Activated CD8-positive, alpha-beta memory T cell treated with anti-CD3 and anti-CD28 coated beads for 24 hours (primary cell): ENCODE measurements around the gene TPD52L1.

Source experiments
- DNase-seq: peaks from one replicate; pipeline ENCODE4 v3.0.0-alpha.2; 2020

The TPD52L1 gene

DNA sequence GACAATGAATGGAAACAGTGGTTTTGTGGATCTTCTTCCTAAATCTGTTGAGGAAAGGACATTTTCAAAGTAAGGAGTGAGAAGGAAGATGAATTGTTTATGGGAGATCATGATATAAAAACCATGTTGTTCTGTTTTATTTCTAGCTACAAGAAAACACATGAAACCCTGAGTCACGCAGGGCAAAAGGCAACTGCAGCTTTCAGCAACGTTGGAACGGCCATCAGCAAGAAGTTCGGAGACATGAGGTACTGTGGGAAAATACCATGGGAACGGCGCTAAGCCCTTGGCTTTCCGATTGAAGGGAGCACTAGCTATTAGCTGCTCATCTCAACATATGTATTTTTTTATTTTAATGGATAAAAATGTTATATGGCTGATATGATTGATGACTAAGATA lies 94.6 kb downstream of the TPD52L1 start:
- DNase-seq: no peak

DNA sequence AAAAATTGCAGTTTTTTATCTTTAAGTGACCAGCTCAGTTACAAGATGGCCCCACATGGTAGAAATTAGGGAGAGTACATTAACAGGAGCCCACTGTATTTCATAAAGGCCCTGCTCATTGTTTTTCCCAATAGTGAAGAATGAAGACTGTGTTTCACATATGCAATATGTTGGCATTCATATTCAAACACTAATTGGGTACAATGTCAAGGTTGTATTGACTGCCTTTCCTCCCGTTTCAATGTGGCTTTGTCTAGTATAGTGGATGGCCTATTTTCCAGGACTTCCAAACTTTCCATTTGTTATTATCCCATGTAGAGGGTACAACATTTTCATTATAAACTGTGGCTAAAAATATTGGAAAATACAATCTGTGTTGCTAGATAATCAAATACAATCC lies 96.9 kb downstream of the TPD52L1 start:
- DNase-seq: no peak

DNA sequence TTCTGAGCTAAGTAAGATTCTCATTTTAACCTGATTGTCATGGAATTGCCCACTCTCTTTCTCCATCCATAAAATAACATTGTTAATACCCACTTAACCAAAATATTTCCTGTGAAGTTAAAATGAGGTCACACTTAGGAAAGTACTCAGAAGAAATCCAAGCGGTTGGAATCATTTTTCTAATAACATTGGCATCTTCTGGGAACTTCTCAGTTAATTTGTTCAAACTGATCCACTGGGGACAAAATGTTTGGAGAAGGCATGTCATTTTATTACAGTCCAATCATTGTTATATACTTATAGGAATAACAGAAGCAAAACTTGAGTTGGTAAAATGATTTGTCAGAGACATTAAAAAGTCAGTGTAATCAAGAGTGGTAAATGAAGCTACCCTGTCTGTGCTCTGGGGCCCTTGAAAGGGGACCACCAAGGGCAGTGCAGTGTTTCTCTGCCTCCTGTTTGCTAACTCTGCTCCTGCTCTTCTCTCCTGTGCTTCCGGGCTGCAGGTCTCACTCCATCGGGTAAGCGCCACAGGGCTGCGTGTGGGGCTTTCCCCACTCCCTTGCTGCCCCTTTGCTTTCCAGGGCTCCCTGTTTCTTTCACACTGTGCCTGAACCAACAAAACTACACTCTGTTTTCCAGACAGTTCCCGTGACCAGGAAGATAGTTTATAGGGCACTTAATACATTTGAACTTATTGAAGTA lies 98.1 kb downstream of the TPD52L1 start:
- no peak for DNase-seq

DNA sequence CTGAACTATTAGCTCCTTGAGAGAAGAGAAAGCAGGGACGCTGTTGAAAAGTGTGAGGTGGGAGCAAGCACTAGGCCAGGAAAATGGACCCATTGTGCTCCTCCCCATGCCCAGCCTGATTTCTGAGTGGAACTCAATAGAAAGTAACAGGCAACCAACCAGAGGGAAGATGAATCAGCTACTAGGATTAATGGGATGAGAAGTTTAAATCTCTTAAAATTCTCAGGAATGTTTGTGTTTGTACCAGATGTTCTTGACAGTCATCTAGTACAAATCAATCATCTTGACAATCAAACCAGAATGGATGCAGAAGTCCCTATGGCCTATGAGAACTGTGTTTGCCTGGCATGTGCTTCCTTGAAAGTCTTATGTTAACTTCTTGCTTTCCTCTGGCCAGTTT lies 99.3 kb downstream of the TPD52L1 start:
- no peak for DNase-seq

DNA sequence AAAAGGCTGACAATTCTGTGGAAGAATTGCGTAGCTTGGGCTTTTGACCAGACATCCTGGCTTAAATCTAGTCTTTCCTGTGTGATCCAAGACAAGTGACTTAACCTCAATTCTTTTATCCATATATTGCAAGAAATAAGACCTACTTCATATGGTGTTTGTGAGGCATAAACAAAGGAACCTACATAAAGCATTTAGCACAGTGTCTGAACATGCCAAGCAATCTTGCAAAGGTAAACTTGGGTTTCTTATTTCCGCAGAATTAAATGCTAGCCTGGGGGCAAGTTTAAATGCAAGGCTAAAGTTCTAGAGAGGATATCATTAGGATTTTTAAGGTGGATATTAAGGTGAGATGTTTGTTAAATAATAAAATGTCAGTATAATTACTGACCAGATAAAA lies 100.3 kb downstream of the TPD52L1 start:
- DNase-seq: no peak

DNA sequence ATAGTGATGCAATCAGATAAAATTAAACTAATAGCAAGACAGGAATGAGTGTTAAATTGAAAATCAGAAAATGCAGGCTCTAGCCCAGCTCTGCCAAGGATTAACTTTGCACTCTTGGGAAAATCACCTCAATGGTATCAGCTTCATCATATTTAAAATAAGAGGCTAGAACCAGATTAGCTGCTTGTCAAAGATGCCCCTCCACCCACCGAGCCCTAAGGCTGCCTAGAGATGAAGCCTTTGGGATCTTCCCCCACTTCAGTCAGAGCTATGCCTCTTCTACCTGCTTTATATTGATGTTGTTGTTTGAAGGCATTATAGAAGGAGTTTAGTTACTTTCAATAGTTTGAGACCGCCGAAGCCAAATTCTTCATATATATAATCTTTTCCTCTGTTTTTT lies 100.7 kb downstream of the TPD52L1 start:
- DNase-seq: no peak

DNA sequence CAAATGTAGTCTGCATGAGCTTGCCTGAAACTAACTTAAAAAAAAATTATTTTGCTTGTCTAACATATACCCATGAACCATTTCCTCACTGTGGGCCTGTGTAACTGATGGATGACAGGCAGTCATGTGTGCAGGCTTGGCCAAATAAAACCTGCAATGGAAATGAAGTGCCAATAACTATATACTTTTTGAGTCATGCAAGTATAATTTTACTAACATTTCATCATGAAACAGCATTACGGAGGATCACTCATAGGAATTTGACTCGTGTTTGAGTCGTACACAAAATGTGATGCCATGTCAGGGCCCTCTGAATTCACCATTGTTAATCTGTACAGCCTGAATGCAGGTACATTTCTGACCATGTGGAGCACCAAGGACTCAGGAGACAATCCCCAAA lies 101.6 kb downstream of the TPD52L1 start:
- no peak for DNase-seq

DNA sequence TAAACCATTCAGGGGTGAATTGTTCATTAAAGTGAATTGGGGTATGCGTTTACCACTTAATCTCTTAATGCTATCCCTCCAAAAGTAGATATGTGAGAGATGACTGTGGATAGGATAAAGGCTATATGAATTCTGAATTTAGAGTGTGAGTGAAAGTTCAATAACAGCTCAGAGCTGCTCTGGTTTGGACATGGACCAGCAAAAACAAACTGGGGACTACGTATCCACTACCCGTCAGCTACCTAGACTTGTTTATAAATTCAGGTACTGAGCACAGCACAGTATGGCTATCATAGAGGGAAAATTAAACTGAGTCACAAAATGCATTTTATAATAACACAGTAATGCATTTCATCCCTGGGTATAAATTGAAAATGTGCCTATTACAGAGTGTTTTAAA lies 103.8 kb downstream of the TPD52L1 start:
- no peak for DNase-seq

DNA sequence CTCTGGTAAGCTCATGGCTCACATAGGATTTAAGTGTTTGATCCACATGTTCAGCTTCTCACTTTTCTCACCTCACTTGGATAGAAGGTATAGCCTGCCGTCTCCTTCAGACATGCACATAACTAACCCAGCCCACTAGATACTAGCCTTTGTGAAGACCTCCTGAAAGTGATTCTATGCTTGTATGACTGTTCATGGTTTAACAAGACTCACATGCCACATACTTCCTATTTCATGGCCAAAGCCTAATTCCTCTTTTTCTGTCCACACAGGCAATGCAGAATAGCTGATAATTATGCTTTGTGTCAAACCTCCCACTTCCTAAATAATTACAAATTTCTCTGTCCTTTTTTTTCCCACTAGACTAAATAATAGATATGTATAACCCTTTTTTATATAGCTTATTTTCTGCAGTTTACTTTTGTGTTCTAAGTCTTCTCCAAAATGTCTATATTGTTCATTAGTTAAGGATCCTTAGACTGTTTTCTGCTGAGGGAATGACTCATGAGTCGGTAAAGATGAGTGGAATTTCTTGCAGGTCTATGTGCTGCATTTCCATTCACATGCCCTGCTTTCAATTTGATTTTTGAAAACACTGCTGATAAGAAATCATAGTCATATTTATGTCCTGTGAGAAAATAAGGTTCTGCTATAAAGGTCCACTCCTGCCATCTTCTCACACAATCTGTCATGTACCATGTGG lies 105.2 kb downstream of the TPD52L1 start:
- DNase-seq: no peak

DNA sequence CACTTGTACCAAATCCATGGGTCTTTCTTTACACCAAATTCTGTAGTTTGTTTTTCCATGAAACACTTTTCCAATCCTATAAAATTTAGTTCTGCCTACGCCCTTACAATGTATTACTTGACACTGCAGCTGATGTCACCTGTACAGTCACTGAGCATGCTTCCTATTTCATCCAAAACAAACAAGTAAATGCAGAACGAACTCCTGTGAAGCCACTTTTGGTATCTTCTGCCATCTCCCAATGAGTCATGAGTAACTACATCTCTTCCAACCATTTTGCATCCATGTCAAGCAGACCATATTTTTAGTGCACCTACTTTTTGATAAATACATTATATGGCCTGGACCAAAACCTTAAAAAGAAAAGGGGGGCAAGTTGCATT lies 105.8 kb downstream of the TPD52L1 start:
- DNase-seq: no peak

DNA sequence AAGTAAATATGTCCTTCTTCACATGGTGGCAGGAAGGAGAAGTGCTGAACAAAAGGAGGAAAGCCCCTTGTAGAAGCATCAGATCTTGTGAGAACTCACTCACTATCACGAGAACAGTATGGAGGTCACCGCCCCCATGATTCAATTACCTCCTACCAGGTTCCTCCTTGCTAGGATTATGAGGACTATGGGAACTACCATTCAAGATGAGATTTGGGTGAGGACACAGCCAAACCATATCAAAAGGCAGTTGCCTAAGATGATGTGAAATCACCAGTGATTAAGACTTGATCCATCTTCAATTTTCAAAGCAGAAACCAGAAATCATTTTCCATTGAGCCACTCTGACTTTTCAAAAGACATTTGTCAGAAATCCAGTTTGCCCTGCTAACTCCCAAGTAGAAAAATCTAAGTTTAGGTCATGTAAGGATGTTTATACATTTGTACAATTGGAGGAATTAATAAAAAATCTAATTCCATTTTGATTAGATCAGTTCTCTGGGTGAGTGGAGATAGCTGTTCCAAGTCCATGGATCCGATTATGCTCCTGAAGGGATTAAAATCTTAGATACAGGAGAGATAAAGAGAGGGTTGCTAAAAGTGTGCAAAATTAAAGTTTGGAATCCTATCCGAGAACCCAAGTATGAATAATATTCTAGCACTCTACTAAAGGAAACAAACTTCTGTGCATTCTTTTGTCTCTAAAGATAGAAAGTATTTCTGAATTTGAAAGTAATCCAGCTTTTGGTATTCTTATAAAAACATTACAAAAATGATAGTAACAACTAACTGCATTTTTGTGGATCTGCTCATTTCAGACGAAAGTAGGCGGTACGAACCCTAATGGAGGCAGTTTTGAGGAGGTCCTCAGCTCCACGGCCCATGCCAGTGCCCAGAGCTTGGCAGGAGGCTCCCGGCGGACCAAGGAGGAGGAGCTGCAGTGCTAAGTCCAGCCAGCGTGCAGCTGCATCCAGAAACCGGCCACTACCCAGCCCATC lies 108.7 kb downstream of the TPD52L1 start:
- no peak for DNase-seq

DNA sequence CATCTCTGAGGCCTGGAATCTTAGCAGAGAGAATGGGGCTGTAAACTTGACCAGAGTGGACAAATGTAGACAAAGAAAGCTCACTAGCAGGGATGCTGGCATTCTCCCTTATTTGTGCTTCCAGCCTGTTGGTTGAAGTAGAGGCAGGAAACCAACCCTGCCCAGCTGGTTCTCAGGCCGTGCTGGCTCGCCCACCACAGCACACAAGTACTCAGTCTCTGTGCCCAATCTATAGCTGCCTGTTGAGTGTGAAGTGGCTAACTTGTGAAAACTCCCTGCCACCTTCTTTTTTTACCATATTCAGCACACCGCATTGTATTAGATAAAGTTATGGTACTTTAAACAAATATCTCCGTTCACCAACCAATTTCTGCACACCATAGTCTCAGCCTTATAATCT lies 110.9 kb downstream of the TPD52L1 start:
- DNase-seq: no peak

DNA sequence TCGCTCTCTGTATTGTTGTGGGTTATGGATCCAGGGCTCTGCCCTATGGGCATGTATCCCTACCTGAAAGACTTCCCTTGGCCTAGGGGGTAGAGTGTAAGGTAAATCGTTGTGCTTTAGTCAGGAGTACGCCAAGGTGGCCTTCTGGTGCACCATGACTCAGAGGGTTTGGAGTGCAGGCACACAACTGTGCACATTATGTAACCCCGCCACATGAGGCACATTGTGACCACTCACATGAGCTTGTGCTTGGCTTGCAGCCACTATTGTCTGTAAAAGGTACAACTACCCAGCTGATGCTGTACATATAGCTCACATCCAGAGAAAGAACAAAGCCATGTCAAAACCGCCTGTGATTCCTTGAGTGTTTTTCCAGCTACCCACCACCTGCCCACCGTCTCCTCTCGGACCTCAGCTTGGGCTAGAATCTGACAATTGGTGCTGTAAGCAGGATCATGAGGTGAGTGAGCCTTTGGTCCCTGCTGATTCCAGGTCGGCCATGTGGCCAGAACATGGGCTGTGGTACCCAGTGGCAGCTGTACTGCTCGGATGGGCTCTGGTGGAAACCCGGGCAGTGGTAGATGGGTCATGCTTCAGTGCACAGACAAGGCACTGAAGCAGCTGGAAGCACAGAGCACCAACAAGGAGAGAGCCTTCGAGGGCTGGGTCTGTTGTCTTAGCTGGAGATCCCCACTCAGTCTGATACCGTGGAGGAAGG lies 114.4 kb downstream of the TPD52L1 start:
- DNase-seq: no peak

DNA sequence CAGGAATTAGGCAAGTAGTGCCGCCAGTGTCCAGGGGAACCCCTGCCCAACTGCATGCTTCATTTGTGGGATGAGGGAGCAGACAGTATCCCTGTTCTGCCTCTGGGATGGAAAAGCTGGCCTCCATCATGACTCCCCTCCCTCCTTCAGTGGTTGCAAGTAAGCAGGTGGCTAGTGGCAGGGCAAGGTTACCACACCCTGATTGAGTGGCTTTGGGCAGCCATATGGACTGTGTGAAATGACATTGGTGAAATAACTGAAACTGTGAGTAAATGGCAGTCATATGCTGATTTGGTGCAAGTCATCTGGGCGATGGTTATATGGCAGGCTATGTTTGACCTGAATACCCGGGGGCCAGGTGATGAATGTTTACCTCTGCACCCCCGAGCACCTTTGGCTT lies 115.2 kb downstream of the TPD52L1 start:
- DNase-seq: no peak

DNA sequence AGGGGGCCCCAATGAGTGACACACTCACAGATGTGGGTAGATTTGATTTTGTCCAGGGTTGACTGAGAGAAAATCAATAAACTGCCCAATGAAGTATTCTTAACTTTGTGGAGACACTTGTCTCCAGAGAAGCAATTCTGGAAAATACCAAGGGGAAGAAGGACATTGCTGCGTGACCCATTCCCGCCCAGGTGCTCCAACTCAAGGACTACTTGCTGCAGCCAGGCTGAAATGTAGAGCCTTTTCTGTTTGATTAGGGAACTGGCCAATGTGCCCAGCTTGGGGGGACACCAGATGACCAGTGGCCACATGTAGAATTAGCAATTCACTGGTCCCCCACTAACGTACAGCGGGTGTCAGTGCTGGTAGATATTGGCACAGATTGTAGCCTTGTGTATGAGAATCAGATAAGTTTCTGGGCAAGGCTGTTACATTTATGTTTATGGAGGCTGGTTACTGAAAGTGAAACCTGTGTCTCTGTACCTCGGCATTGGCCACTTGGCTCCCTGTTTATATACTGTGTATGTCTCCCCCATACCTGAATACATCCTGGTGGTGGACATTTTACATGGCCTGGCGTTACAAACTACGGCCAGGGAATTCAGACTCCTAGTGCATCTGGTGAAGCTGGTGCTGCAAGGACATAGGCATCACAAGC lies 115.9 kb downstream of the TPD52L1 start:
- DNase-seq: no peak

DNA sequence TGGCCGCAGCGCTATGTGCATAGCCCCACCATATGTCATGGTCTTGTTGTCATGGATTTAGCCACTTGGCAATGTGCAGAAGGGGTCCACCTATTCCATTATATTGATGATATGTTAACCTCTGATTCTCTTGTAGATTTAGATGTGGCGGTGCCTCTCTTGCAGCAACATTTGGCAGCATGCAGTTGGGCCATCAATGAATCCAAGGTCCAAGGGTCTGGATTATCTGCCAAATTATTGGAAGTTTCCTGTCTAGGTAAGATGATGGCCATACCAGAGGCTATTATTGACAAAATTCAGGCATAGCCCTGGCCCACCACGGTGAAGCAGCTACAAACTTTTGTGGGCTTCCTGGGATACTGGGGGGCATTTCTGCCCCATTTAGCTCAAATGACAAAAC lies 116.8 kb downstream of the TPD52L1 start:
- no peak for DNase-seq

DNA sequence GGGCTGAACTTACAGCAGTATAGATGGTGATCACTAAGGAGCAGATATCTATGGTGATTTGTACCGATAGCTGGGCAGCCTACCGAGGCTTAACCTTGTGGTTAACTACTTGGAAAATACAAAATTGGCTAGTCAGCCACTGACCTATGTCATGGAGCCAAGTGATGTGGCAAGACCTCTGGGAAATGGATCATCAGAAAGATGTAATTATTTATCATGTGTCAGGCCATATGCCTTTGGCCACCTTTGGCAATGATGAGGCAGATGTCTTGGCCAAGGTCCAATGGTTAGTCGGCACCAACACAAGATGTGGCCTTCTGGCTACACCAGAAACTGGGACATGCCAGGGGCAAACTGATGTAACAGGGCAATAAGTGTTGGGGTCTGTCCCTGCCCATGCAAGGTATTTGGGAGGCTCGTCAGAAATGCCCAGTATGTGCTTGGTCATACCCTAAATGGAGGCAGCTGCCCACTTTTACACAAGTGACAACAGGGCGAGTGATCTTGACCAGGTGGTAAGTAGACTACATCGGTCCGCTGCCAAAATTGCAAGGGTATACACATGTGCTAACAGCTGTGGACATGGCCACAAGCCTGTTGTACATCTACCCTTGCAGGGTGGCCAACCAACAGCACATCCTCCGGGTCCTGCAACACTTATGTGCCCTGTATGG lies 118.0 kb downstream of the TPD52L1 start:
- DNase-seq: no peak

DNA sequence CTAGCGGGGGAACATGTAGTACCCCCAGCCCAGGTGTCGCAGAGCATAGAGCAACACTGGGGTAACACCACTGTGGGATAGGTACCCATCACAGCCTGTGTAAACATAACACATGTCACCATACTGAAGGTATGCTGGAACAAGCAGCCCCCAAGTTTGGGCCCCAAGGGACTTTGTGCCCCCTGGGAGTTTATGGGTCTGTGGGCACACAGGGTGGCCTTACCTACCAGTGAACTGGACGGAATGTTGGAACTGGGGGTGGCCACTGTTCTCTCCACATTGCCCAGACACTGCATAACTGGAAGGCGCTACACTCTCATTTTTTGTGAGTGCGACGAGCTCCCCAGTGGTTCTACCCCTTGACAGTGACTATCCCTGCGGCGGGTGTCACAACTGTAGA lies 119.7 kb downstream of the TPD52L1 start:
- no peak for DNase-seq

DNA sequence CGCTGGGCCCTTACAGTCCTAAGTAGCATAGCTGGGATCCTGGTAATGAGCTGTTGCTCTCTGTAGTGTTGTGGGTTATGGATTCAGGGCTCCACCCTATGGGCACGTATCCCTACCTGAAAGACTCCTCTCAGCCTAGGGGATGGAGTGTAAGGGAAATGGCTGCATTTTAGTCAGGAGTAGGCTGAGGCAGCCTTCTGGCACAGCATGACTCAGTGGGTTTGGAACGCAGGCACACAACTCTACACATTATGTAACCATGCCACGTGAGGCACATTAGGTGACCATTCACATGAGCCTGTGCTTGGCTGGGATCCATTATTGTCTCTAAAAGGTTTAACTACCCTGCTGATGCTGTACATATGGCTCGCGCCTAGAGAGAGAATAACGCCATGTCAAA lies 120.4 kb downstream of the TPD52L1 start:
- no peak for DNase-seq

DNA sequence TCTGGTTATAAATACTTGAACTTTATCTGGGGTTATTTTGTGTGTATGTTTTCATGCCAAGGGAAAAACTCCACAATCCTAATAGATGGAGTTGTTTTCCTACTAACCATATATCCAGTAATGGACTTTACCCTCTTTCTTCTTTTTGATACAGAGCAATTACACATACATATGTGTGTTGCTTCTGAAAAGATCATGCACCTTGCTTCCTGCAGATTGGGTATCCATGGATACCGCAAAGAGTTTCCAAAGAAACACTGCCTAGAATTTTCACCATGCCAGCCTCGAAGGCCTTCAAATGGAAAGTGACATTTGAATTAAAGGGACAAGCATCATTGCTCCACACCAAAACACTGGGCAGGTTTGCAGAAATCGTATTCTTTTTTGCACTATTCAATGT lies 121.4 kb downstream of the TPD52L1 start:
- no peak for DNase-seq

DNA sequence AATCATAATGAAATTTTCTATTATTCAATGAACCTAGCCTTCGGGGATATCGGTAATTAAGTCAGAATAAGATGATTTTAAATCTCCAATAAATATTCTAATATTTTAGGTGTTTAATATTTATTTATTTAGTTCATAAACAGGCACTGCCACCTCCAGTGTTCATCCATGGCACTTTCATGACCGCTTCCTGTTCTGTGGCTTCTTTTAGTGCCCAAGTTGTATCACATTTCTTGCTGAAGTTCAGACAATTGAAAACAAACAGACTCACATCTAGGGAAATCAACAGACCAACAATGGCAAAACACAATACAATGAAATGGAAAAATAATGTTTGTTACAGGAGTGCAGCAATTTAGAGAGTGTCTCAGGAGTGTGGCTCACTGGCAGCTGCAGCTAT lies 122.2 kb downstream of the TPD52L1 start:
- DNase-seq: no peak

DNA sequence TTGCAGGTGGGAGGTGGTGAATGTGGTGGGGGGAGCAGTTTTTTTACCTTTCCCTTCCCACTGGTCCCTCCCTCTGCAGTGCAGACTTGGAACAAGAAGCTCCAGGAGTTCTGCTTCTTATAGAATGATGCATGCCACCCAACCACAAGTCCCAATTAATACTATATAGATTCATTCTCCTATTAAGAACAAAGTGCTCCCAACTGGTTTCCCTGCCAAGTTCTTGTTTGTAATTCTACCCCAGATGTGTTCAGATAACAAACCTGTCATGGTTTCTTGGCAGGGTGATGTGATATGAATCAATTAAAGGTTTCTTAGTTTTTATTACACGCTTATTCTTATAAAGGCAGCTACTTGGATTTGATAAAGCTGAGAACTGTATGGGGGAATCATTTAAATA lies 124.3 kb downstream of the TPD52L1 start:
- DNase-seq: no peak
